Cardiac muscle cell (in vitro differentiated cells and primary cell): ENCODE data around the gene MYH16. TPM values are rescaled to one million over a fixed set of nuclear protein-coding genes. Genes with fewer than 3 reads are reported as not detected.

Source experiments
- DNase-seq, 2 donors: peaks; one replicate each; pipeline versions ENCODE4 v3.0.0 to v3.0.0-alpha.2; 2010 to 2017; ENCODE audit warnings: low read depth in 1 of 2, low spot score in 1 of 2
- H3K27ac ChIP-seq: fragments of 200-600 bp; sonication (generic); 2 replicates; pipeline ENCODE4 v1.5.1; 2016
- H3K27me3 ChIP-seq: fragments of 200-600 bp; sonication (generic); 2 replicates; pipeline ENCODE4 v1.6.0; 2016; ENCODE audit warnings: control low read depth
- H3K36me3 ChIP-seq: fragments of 200-600 bp; sonication (generic); 2 replicates; pipeline ENCODE4 v1.5.1; 2016; ENCODE audit warnings: control low read depth
- H3K4me1 ChIP-seq: fragments of 200-600 bp; sonication (generic); 2 replicates; pipeline ENCODE4 v1.8.1; 2017; ENCODE audit warnings: low read depth, mild to moderate bottlenecking, mixed run types
- H3K4me3 ChIP-seq: fragments of 200-600 bp; sonication (generic); 2 replicates; pipeline ENCODE4 v1.5.1; 2016; ENCODE audit warnings: mild to moderate bottlenecking
- H3K9me3 ChIP-seq: fragments of 200-600 bp; sonication (generic); 2 replicates; pipeline ENCODE4 v1.5.1; 2017; ENCODE audit warnings: low read depth, mild to moderate bottlenecking, control low read depth
- polyA plus RNA-seq: library from polyadenylated mRNA; unstranded; fragments of >200 nt; fragmentation: Nextera tagmentation; extraction: Ambion mirVana; gene quantifications from 2 replicates; pipeline ENCODE4 v1.2.1, GENCODE V29; 2016
- total RNA-seq: library from RNA; depleted of rRNA; stranded (reverse); fragments of >200 nt; gene quantifications from 2 replicates; pipeline ENCODE4 v1.2.3, GENCODE V29; 2016
- TF ChIP-seq, protein P1 (sequence below): IDR thresholded peaks from 2 replicates; pipeline ENCODE4 v1.5.1; 2012; ENCODE audit warnings: low read depth, mild to moderate bottlenecking, low read length

MYH16 gene
- total and polyA plus RNA-seq, 2 experiments from 2014 or later = 0.15 TPM; not detected in 1

DNA sequence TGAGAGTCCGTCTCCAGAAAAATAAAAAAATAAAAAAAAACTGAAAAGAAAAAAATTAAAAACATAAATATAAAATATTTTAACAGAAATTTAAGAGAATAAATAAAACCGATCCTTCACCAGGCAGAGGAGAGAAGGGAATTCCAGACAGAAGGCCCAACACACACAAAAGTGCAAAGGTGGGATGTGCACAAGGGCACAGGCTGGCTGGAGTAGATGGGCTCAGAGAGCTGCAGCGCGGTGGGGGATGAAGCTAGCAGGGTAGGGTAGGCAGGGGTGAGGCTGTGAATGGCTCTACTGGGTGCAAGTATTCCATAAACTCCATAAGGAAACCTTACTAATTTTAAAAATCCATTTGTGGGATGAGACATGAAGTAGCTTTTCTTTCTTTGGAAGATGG, 37.4 kb downstream of the MYH16 start:
- H3K27ac ChIP-seq = no peak overlapping the region
- H3K4me3 ChIP-seq = no peak overlapping the region
- no peaks in the 10 kb centered on the region for H3K4me1 ChIP-seq
- no peaks in the 10 kb centered on the region for H3K9me3 ChIP-seq
- no peaks in the 10 kb centered on the region for H3K27me3 ChIP-seq
- DNase-seq = no peak
- H3K36me3 ChIP-seq = no peaks in the 10 kb centered on the region
- TF ChIP-seq, protein P1, sequence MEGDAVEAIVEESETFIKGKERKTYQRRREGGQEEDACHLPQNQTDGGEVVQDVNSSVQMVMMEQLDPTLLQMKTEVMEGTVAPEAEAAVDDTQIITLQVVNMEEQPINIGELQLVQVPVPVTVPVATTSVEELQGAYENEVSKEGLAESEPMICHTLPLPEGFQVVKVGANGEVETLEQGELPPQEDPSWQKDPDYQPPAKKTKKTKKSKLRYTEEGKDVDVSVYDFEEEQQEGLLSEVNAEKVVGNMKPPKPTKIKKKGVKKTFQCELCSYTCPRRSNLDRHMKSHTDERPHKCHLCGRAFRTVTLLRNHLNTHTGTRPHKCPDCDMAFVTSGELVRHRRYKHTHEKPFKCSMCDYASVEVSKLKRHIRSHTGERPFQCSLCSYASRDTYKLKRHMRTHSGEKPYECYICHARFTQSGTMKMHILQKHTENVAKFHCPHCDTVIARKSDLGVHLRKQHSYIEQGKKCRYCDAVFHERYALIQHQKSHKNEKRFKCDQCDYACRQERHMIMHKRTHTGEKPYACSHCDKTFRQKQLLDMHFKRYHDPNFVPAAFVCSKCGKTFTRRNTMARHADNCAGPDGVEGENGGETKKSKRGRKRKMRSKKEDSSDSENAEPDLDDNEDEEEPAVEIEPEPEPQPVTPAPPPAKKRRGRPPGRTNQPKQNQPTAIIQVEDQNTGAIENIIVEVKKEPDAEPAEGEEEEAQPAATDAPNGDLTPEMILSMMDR = no peak

DNA sequence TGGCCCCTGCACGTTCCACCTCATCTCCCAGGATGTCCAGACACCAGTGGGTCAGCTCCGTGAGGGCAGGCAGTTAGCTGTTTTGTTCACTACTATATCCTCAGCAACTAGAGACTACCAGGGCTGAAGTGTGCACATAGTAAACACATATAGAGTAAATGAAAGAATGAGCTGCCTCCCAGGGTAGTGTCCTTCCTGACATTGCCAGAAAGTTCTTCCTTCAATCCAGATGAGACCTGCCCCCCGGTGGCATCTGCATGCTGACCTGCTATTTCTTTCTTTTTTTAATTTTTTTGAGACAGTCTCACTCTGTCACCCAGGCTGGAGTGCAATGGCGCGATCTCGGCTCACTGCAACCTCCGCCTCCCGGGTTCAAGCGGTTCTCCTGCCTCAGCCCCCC, 39.1 kb downstream of the MYH16 start:
- DNase-seq = no peak
- TF ChIP-seq, protein P1 = no peak
- Histone ChIP-seq H3K4me1 (no peaks in the 10 kb centered on the region), H3K27ac (no peak overlapping the region), H3K4me3 (no peak overlapping the region), H3K36me3 (no peaks in the 10 kb centered on the region), H3K27me3 (no peaks in the 10 kb centered on the region), H3K9me3 (no peaks in the 10 kb centered on the region)

DNA sequence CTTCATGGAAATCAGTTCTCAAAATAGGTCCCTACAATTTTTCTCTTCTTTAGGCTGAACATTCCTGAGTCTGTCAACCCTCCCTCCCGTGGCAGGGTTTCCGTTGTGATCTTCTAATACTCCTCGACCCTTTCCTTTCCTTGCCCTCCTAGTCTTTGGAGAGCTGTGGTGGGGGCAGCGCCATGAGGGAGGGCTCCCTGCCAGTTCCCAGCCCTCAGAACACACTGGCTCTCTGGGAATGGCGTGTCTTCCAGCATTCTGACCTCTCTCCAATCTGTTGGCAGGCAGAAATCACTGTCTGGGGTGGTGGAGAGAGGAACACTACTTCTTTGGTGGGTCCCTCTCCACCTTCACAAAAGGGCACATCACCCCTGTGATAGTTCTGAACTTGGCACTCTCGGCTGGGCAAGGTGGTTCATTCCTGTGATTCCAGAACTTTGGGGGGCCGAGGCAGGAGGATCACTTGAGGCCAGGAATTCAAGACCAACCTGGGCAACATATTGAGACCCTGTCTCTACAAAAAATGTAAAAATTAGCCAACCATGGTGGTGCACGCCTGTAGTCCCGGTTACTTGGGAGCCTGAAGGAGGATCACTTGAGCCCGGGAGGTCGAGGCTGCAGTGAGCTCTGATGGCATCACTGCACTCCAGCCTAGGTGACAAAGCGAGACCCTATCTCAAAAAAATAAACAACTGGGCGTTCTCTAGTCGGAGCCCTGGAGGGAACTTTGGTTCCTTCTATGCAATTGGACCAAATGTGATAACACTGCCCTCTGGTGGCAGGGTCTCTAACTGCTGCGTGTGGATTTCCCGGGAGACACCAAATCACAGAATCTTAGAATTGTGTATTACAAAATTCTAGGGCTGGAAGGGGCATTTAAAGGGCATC, 39.9 kb downstream of the MYH16 start:
- no peaks in the 10 kb centered on the region for H3K27me3 ChIP-seq
- DNase-seq = peak; percentile 73 to 75
- H3K9me3 ChIP-seq = no peaks in the 10 kb centered on the region
- H3K36me3 ChIP-seq = no peaks in the 10 kb centered on the region
- no peak overlapping the region for H3K27ac ChIP-seq
- TF ChIP-seq, protein P1 = peak; percentile 88
- no peaks in the 10 kb centered on the region for H3K4me1 ChIP-seq
- no peak overlapping the region for H3K4me3 ChIP-seq

DNA sequence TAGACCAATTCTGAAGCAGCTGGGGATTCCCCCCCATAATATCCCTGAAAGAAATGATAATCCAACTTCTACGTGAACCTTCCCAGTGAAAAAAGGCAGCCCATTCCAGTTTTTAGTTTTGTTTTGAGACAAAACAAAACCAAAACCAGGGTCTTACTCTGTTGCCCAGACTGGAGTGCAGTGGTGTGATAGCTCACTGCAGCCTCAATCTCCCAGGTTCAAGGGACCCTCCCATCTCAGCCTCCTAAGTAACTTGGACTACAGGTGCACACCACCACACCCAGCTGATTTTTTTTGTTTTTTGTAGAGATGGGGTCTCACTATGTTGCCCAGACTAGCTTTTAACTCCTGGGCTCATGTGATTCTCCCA, 40.5 kb downstream of the MYH16 start:
- Histone ChIP-seq H3K4me1 (no peaks in the 10 kb centered on the region), H3K27ac (no peak overlapping the region), H3K36me3 (no peaks in the 10 kb centered on the region), H3K4me3 (no peak overlapping the region), H3K27me3 (no peaks in the 10 kb centered on the region), H3K9me3 (no peaks in the 10 kb centered on the region)
- TF ChIP-seq, protein P1 = no peak
- DNase-seq = no peak

- no peak for DNase-seq
- no peak overlapping the region for H3K4me3 ChIP-seq
- H3K4me1 ChIP-seq = no peaks in the 10 kb centered on the region
- no peaks in the 10 kb centered on the region for H3K9me3 ChIP-seq
- TF ChIP-seq, protein P1 = no peak
- no peaks in the 10 kb centered on the region for H3K36me3 ChIP-seq
- H3K27me3 ChIP-seq = no peaks in the 10 kb centered on the region
- no peak overlapping the region for H3K27ac ChIP-seq
Measured at GRCh38 chr7:99314504-99314903, 41.9 kb downstream of the MYH16 start.
